ENCODE data around the gene ADK. TPM values are rescaled to one million over a fixed set of nuclear protein-coding genes. Genes with fewer than 3 reads are reported as not detected.
"Not testable (repeated sequence)": the region's sequence is repeated elsewhere in the genome, so short reads cannot be mapped to it uniquely, and the experiment has no call there.

The ADK gene
- total RNA-seq, 1 donor, result 57.9 TPM

GRCh38 chr10:74139981-74140380, 11.0 kb upstream of the ADK start:
- no peak overlapping the region for H3K4me3 ChIP-seq (ENCODE audit: low read depth, low read length)
- TF ChIP-seq CTCF (IDR thresholded peaks at IDR 0.05; ENCODE audit: insufficient read depth, low read depth, low read length), result no peak
- no peak for DNase-seq (ENCODE audit: low read depth)

DNA sequence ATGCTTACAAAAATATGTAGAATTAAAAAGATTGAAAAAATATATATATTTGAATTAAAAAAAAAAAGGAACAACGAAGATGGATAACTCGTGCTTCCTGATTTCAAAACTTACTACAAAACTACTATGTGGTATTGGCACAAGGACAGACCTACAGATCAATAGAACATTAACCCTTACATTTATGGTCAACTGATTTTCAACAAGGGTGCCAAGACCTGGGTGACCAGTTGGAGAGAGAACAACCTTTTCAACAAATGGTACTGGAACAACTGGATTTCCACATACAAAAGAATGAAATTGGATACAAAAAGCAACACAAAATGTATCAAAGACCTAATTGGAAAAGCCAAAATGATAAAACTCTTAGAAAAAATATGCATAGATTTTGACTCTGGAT, 10.5 kb upstream of the ADK start:
- no peak for DNase-seq (ENCODE audit: low read depth)
- no peak overlapping the region for H3K4me3 ChIP-seq (ENCODE audit: low read depth, low read length)
- no peak for TF ChIP-seq CTCF (IDR thresholded peaks at IDR 0.05; ENCODE audit: insufficient read depth, low read depth, low read length)

GRCh38 chr10:74145133-74145532, 5.9 kb upstream of the ADK start:
- peak; percentile 92 for DNase-seq (ENCODE audit: low read depth)
- no peak for TF ChIP-seq CTCF (IDR thresholded peaks at IDR 0.05; ENCODE audit: insufficient read depth, low read depth, low read length)
- no peak overlapping the region for H3K4me3 ChIP-seq (ENCODE audit: low read depth, low read length)

GRCh38 chr10:74146980-74147379, 4.0 kb upstream of the ADK start:
- H3K4me3 ChIP-seq (ENCODE audit: low read depth, low read length); DNase-seq (ENCODE audit: low read depth): not testable (repeated sequence)

DNA sequence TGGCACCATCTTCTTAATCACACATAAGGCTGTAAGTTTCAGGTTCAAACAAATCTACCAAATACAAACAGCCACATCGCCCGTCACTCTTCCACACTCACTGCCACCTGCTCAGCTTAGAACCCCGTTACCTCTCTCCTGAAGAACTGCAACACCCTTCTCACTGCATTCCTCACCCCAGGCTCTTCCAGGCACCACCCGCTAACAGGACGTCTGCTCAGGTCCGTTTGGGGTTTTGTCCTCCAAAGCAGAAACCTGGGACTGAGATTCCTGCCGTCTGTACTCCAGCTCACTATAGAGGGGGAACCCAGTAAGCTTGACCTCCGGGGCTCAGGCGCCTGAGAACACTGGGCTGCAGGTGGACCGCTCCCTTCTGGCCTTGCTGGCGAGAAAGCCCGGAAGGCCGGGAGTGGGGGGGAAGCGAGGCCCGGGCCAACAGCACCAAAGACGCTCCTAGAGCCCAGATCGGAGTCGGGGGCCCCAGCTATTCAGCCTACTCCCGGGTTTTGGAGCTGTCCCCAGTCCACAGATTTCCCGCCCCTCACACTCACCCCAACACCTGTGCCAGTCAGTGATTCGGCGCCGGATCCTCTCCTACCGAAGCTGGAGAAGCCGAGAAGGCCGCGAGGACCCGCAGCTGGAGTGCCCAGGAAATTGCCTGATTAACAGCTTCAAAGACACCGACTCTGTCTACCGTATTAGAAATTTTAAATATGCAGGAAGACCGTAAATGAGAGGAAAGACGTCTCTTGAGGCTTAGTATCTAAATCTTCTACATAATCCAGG, 624 bp upstream of the ADK start, which contains the start of gene AP3M1:
AP3M1 (minus strand) TSS at position 625 of the 786 bp plus-strand sequence. CDS start 12,449 bp downstream, outside the sequence.
- DNase-seq (ENCODE audit: low read depth), result no peak
- peak within 1 kb of the TSS; percentile 95 for H3K4me3 ChIP-seq (ENCODE audit: low read depth, low read length)
- no peak for TF ChIP-seq CTCF (IDR thresholded peaks at IDR 0.05; ENCODE audit: insufficient read depth, low read depth, low read length)

DNA sequence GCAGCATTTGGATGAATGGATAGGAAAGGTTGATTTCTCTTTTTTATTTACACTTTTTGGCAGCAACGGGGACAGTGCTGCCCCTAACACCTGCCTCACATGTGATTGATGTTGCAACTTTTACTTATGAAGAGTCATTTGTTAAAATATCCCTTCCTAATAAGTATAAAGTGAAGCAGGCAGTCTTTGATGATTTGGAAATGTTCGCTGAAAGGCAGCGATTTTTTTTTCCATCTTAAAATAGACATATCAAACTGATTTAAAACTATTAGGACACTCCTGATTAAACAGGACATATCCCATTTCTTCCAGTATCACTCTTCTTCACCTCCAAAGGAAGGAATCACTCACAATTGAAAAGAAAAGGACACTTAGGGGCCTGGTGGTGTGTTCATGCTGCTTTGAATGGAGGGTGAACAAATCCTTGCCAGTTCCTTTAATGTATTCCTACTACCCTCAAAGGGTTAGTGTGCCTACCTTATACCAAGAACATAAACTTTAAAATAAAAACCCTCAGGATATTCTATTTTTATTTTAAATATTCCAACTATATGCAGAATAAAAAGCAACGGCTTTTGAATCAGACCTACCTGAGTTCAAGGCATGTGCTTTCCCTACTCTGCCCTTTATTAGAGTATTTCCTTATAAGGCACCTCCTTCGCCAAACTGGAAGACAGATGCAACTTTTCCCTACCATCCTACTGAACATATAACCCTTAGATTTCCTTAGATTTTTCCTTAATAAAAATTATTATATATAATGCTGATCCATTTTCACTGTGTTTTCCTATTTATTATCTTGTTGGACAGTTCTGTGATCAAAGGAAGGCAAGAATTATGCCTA, 1.1 kb downstream of the ADK start:
- peak; percentile 21 for DNase-seq (ENCODE audit: low read depth)
- H3K4me3 ChIP-seq (ENCODE audit: low read depth, low read length), result peak overlapping the region; percentile 95
- no peak for TF ChIP-seq CTCF (IDR thresholded peaks at IDR 0.05; ENCODE audit: insufficient read depth, low read depth, low read length)

DNA sequence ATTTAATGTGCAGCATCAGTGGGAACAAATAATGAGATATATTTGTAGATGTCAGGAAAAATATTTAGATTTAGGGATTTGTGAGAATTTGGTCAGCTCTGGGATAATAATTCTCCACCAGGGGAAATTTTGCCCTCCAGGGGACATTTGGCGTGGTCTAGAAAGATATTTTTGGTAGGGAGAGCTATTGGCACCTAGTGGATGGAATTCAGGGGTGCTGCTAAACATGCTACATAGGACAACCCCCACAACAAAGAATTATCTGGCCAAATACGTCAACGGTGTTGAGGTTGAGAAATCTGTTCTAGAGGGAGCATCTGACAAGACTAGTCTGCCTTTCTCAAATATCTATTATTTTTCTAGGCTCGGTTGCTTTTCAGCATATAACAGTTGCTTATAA, 2.1 kb downstream of the ADK start:
- no peak overlapping the region for H3K4me3 ChIP-seq (ENCODE audit: low read depth, low read length)
- peak; percentile 85 for DNase-seq (ENCODE audit: low read depth)
- TF ChIP-seq CTCF (IDR thresholded peaks at IDR 0.05; ENCODE audit: insufficient read depth, low read depth, low read length), result peak; percentile 59
